CD4-positive, alpha-beta memory T cell (primary cell): Measurements from ENCODE around the gene WDR26. TPM values are rescaled to one million over a fixed set of nuclear protein-coding genes. Genes with fewer than 3 reads are reported as not detected.
A peak's percentile ranks its signal among the peaks of the same experiment; 100 is the strongest.

Source experiments
- CTCF ChIA-PET: fragments of 350-600 bp; sonication (Branson Sonifier 250); formaldehyde crosslinking; loops from one replicate; lab custom pipeline; 2021; ENCODE audit warnings: inconsistent platforms; ENCODE audit not compliant: partially characterized antibody; lab: Charles Lee
- POLR2A ChIA-PET: fragments of 350-600 bp; sonication (Branson Sonifier 250); formaldehyde crosslinking; loops from one replicate; lab custom pipeline; 2021; ENCODE audit not compliant: partially characterized antibody; lab: Charles Lee
- DNase-seq, 5 donors: peaks; one replicate each; pipeline versions ENCODE4 v3.0.0 to v3.0.0-alpha.2; 2020 to 2022; ENCODE audit warnings: mixed read lengths in 1 of 5
- H3K27ac ChIP-seq: one replicate; pipeline ENCODE4 v1.7.0; 2013; ENCODE audit warnings: low read depth, low read length
- H3K27me3 ChIP-seq: 2 replicates; pipeline ENCODE4 v1.7.0; 2013; ENCODE audit warnings: mild to moderate bottlenecking, low read length, moderate library complexity; ENCODE audit not compliant: insufficient read depth
- H3K36me3 ChIP-seq: 2 replicates; pipeline ENCODE4 v1.7.0; 2013; ENCODE audit warnings: mild to moderate bottlenecking, low read length, moderate library complexity; ENCODE audit not compliant: insufficient read depth
- H3K4me1 ChIP-seq: 2 replicates; pipeline ENCODE4 v1.7.0; 2013; ENCODE audit warnings: mild to moderate bottlenecking, low read length, moderate library complexity; ENCODE audit not compliant: insufficient read depth
- H3K4me3 ChIP-seq, 2 donors: one replicate each; pipeline ENCODE4 v1.7.0; 2013; ENCODE audit warnings: low read length in 2 of 2, mild to moderate bottlenecking in 1 of 2
- H3K9me3 ChIP-seq, 2 donors: one replicate each; pipeline ENCODE4 v1.7.0; 2013; ENCODE audit warnings: low read length in 2 of 2, control low read depth in 1 of 2; ENCODE audit not compliant: control insufficient read depth in 1 of 2
- H3K27ac Mint-ChIP-seq, 7 donors: one replicate each; pipeline ENCODE4 v1.8.0; 2020 to 2021; ENCODE audit warnings: mixed read lengths in 7 of 7, mild to moderate bottlenecking in 6 of 7, inconsistent platforms in 3 of 7, moderate library complexity in 3 of 7
- H3K27me3 Mint-ChIP-seq, 2 donors: one replicate each; pipeline ENCODE4 v1.8.0; 2020 to 2021; ENCODE audit warnings: mixed read lengths in 2 of 2
- H3K36me3 Mint-ChIP-seq, 2 donors: one replicate each; pipeline ENCODE4 v1.8.0; 2020 to 2021; ENCODE audit warnings: mixed read lengths in 2 of 2, inconsistent platforms in 1 of 2, mild to moderate bottlenecking in 1 of 2
- H3K4me1 Mint-ChIP-seq, 4 donors: one replicate each; pipeline ENCODE4 v1.8.0; 2020 to 2021; ENCODE audit warnings: mixed read lengths in 4 of 4, mild to moderate bottlenecking in 1 of 4
- H3K4me3 Mint-ChIP-seq, 8 donors: one replicate each; pipeline ENCODE4 v1.8.0; 2020 to 2021; ENCODE audit warnings: mixed read lengths in 8 of 8, mild to moderate bottlenecking in 7 of 8, moderate library complexity in 6 of 8, inconsistent platforms in 3 of 8
- H3K9me3 Mint-ChIP-seq, 8 donors: one replicate each; pipeline ENCODE4 v1.8.0; 2020 to 2021; ENCODE audit warnings: mixed read lengths in 8 of 8, mild to moderate bottlenecking in 5 of 8, inconsistent platforms in 3 of 8, moderate library complexity in 1 of 8
- intact Hi-C: fragments of 100-400 bp; cut with micrococcal nuclease; formaldehyde crosslinking; loops from one replicate; pipeline ENCODE4 v1.15.1; 2023
- polyA plus RNA-seq, 2 donors: library from polyadenylated mRNA; unstranded; fragments of 300-500 nt; fragmentation: Illumina TruSeq; gene quantifications; one replicate each; pipeline ENCODE4 v1.2.3, GENCODE V29; 2021
- total RNA-seq, 2 experiments: library from RNA; stranded (reverse); gene quantifications; one replicate each; pipeline ENCODE4 v1.2.3, GENCODE V29; 2021

The WDR26 gene
- total and polyA plus RNA-seq, 4 experiments from 2014 or later: 2.9 to 123 (median 62.4) TPM

DNA sequence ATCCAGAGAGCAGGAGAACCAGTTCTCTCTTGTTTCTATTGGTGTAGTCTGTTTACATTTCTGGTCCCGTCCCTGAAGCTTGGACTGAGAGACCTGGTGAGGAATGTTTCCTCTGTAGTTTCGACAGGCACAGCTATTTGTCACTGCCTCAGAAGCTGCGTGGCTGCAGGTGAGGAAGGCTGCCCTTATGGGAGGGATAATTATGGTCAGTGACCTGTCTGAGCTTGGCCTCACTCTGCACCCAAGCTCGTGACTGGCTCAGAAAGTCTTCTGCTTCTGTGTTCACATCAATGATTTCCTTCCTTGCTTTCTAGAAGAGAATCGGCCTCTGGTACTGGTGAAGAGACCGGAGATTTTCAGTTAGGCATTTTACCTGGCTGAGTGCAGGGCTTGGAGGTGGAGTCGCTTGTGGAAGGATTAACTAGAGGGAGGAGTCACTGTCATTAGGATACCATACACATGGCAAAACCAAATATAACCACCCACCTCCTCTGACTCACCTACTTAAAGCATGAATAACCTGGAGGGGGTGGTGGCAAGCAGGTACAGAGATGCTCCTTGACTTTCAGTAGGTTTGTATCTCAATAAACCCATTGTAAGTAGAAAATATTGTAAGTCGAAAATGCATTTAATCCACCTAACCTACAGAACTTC is 19.9 kb upstream of the WDR26 start:
- CTCF ChIA-PET: interaction anchor here (0.7 kb wide), 1 partner anchor 1321 kb away, joined by 4 read pairs; no protein-coding TSS in a partner anchor
- H3K9me3 ChIP-seq: no peaks in the 10 kb centered on the region
- H3K27me3 ChIP-seq: no peaks in the 10 kb centered on the region
- H3K27ac Mint-ChIP-seq: peak overlapping the region in 4 of 7 donors; percentile 14 to 74 (median 60)
- no peaks in the 10 kb centered on the region for H3K9me3 Mint-ChIP-seq
- H3K4me3 ChIP-seq: no peak overlapping the region
- H3K36me3 ChIP-seq: no peaks in the 10 kb centered on the region
- H3K4me1 Mint-ChIP-seq: peaks cover 10 to 24% (median 17%) of the 10 kb centered on the region in 4 donors
- peaks cover 14% of the 10 kb centered on the region for H3K4me1 ChIP-seq
- H3K4me3 Mint-ChIP-seq: no peak overlapping the region
- peaks cover 0 to 3% of the 10 kb centered on the region in 2 donors for H3K36me3 Mint-ChIP-seq
- DNase-seq: no peak
- no peak overlapping the region for H3K27ac ChIP-seq
- POLR2A ChIA-PET: interaction anchor here (0.8 to 2.0 kb wide), 2 partner anchors 22 to 23 kb away, joined by 3 to 8 read pairs; no protein-coding TSS in a partner anchor
- intact Hi-C loops: loop anchor here (5.0 kb wide), 1 partner anchor 642 kb away; no protein-coding TSS in a partner anchor
- H3K27me3 Mint-ChIP-seq: no peaks in the 10 kb centered on the region

DNA sequence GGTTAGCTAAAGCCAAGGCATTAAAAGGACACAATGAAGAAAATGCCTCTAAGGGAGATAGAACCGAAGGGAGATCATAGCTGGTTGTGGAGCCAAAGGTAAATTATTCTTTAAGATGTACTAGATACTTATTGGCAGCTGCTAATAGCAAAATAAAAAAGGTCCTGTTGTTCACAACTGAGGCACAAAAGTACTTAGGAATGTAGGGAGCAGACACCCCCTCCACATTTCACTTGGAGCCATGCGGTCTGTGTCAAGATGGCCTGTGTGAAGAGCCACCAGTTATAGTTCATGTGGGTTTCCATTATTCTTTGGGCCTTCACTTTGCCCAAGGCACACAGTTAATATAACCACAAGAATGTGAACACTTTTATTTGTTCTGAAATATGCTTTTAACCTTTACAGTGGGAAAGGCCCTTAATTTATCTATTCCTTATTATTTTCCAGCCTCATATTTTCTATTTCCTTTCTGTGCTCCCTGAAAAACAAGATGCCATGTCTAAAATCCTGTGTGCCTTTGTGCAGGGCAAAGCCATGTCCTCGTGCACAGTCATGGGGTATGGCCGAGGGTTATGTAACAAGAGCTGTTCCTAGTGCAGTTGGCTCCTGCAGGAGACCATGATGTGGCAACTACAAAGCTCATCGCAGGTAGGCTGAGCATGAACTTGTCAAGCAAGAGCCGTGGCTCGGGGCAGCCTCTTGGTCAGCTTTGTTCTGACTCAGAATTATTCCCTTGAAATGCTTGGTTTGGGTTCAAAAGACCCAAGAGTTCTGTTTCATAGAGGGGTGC is 16.2 kb upstream of the WDR26 start:
- Histone ChIP-seq H3K4me1 (peaks cover 5% of the 10 kb centered on the region), H3K27me3 (no peaks in the 10 kb centered on the region), H3K9me3 (no peaks in the 10 kb centered on the region), H3K27ac (no peak overlapping the region), H3K36me3 (no peaks in the 10 kb centered on the region), H3K4me3 (no peak overlapping the region)
- Mint-ChIP-seq H3K4me3 (no peak overlapping the region), H3K4me1 (peaks cover 6 to 11% (median 9%) of the 10 kb centered on the region in 4 donors), H3K27ac (peak overlapping the region in 6 of 7 donors; percentile 16 to 93 (median 80)), H3K36me3 (peaks cover 0 to 3% of the 10 kb centered on the region in 2 donors), H3K27me3 (no peaks in the 10 kb centered on the region), H3K9me3 (no peaks in the 10 kb centered on the region)
- CTCF ChIA-PET: interaction anchor here (0.6 kb wide), 1 partner anchor 10 kb away, joined by 3 read pairs; no protein-coding TSS in a partner anchor
- no peak for DNase-seq
- POLR2A ChIA-PET: interaction anchor here (1.0 kb wide), 1 partner anchor 71 kb away, joined by 3 read pairs; no protein-coding TSS in a partner anchor
- intact Hi-C loops: no loop called here

- peaks cover 5% of the 10 kb centered on the region for H3K4me1 ChIP-seq
- no peaks in the 10 kb centered on the region for H3K9me3 ChIP-seq
- H3K27ac Mint-ChIP-seq: peak overlapping the region; percentile 16 to 93 (median 77)
Observed at GRCh38 chr1:224450159-224450558, 15.6 kb upstream of the WDR26 start.

DNA sequence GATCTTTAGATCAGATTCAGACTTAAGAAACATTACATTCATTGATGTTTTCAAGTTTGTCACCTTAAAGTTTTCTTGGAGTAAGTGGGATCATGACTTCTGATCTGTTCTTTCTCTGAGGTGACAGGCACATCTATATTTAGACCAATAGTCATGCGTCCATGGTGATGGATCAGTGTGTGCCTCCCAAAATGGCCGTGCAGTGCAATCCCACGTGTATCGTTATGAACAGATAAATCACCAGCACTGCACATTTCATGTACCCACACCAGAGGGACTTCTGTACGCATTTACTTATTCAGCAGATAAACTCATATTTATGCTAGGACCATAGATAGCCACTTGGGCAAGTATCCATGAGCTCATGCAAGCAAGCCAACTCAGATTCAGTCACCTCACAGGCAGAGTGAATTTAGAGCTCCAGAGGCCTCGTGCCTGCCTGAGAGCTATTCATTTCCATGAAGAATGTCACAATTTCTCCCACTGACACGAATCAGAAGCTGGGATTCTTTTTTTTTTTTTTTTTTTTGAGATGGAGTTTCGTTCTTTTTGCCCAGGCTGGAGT is 13.9 kb upstream of the WDR26 start:
- Mint-ChIP-seq H3K4me1 (peaks cover 8 to 14% (median 10%) of the 10 kb centered on the region in 4 donors), H3K36me3 (peaks cover 3 to 4% of the 10 kb centered on the region in 2 donors), H3K27me3 (no peaks in the 10 kb centered on the region), H3K9me3 (no peaks in the 10 kb centered on the region), H3K4me3 (no peak overlapping the region), H3K27ac (peak overlapping the region in 1 of 7 donors; percentile 21)
- H3K27ac ChIP-seq: no peak overlapping the region
- DNase-seq: no peak
- POLR2A ChIA-PET: interaction anchor here (1.4 to 2.5 kb wide), 2 partner anchors 16 to 17 kb away, joined by 5 to 9 read pairs; no protein-coding TSS in a partner anchor
- CTCF ChIA-PET: interaction anchor here (3.5 kb wide), 1 partner anchor 9 kb away, joined by 15 read pairs; no protein-coding TSS in a partner anchor
- no peaks in the 10 kb centered on the region for H3K27me3 ChIP-seq
- H3K4me1 ChIP-seq: peaks cover 5% of the 10 kb centered on the region
- no peaks in the 10 kb centered on the region for H3K36me3 ChIP-seq
- no peak overlapping the region for H3K4me3 ChIP-seq
- H3K9me3 ChIP-seq: no peaks in the 10 kb centered on the region
- intact Hi-C loops: no loop called here

More at GRCh38 chr1:224450159-224450558, 15.6 kb upstream of the WDR26 start:
- no peaks in the 10 kb centered on the region for H3K27me3 ChIP-seq
- Mint-ChIP-seq H3K36me3 (peaks cover 3 to 4% of the 10 kb centered on the region in 2 donors), H3K4me3 (no peak overlapping the region), H3K4me1 (peaks cover 8 to 14% (median 10%) of the 10 kb centered on the region in 4 donors), H3K9me3 (no peaks in the 10 kb centered on the region), H3K27me3 (no peaks in the 10 kb centered on the region)
- ChIA-PET POLR2A (interaction anchor here (1.0 to 1.4 kb wide), 2 partner anchors 18 to 70 kb away, joined by 3 to 5 read pairs; no protein-coding TSS in a partner anchor), CTCF (interaction anchor here (0.6 kb wide), 1 partner anchor 10 kb away, joined by 3 read pairs; no protein-coding TSS in a partner anchor)
- intact Hi-C loops: no loop called here
- DNase-seq: peak in 2 of 5 donors; percentile 14 to 36
- no peaks in the 10 kb centered on the region for H3K36me3 ChIP-seq
- no peak overlapping the region for H3K4me3 ChIP-seq
- H3K27ac ChIP-seq: no peak overlapping the region

GRCh38 chr1:224447971-224448370 is 13.4 kb upstream of the WDR26 start:
- H3K27ac ChIP-seq: no peak overlapping the region
- intact Hi-C loops: no loop called here
- no peak for DNase-seq
- H3K4me1 ChIP-seq: peaks cover 5% of the 10 kb centered on the region
- H3K27me3 Mint-ChIP-seq: no peaks in the 10 kb centered on the region
- no peaks in the 10 kb centered on the region for H3K27me3 ChIP-seq
- H3K4me3 Mint-ChIP-seq: peak overlapping the region in 1 of 8 donors; percentile 39
- CTCF ChIA-PET: interaction anchor here (3.5 kb wide), 1 partner anchor 10 kb away, joined by 15 read pairs; no protein-coding TSS in a partner anchor
- POLR2A ChIA-PET: interaction anchor here (2.5 kb wide), 1 partner anchor 15 kb away, joined by 9 read pairs; no protein-coding TSS in a partner anchor
- no peaks in the 10 kb centered on the region for H3K36me3 ChIP-seq
- H3K27ac Mint-ChIP-seq: peak overlapping the region in 2 of 7 donors; percentile 42 to 57
- H3K4me3 ChIP-seq: no peak overlapping the region
- peaks cover 8 to 14% (median 10%) of the 10 kb centered on the region in 4 donors for H3K4me1 Mint-ChIP-seq
- H3K9me3 Mint-ChIP-seq: no peaks in the 10 kb centered on the region
- H3K36me3 Mint-ChIP-seq: peaks cover 3 to 4% of the 10 kb centered on the region in 2 donors
- H3K9me3 ChIP-seq: no peaks in the 10 kb centered on the region

GRCh38 chr1:224447251-224447650 is 12.7 kb upstream of the WDR26 start:
- Mint-ChIP-seq H3K4me3 (no peak overlapping the region), H3K27me3 (no peaks in the 10 kb centered on the region), H3K27ac (no peak overlapping the region), H3K36me3 (peaks cover 4 to 7% of the 10 kb centered on the region in 2 donors), H3K4me1 (peaks cover 8 to 14% (median 10%) of the 10 kb centered on the region in 4 donors), H3K9me3 (no peaks in the 10 kb centered on the region)
- H3K4me1 ChIP-seq: peaks cover 5% of the 10 kb centered on the region
- no peak overlapping the region for H3K4me3 ChIP-seq
- POLR2A ChIA-PET: interaction anchor here (2.5 kb wide), 1 partner anchor 15 kb away, joined by 9 read pairs; no protein-coding TSS in a partner anchor
- CTCF ChIA-PET: interaction anchor here (1.1 to 3.5 kb wide), 2 partner anchors 11 kb away, joined by 3 to 15 read pairs; no protein-coding TSS in a partner anchor
- no peaks in the 10 kb centered on the region for H3K9me3 ChIP-seq
- intact Hi-C loops: no loop called here
- H3K27ac ChIP-seq: no peak overlapping the region
- H3K27me3 ChIP-seq: no peaks in the 10 kb centered on the region
- no peaks in the 10 kb centered on the region for H3K36me3 ChIP-seq
- DNase-seq: no peak
